Uterus (tissue), 4 donors: Measurements from ENCODE around the gene IFI16. TPM values are rescaled to one million over a fixed set of nuclear protein-coding genes. Genes with fewer than 3 reads are reported as not detected.

Experiments used
- DNase-seq, 2 donors: peaks; one replicate each; pipeline ENCODE4 v3.0.0-alpha.2; 2019 to 2020
- H3K27ac ChIP-seq, 2 donors: fragments of 200-600 bp; sonication (generic); 1 replicate in 1 of 2; 2 replicates in 1 of 2; pipeline ENCODE4 v1.5.1; 2016 to 2018
- H3K27me3 ChIP-seq, 2 donors: fragments of 200-600 bp; sonication (generic); one replicate each; pipeline ENCODE4 v1.5.1; 2018 to 2019; ENCODE audit warnings: control low read depth in 1 of 2
- H3K36me3 ChIP-seq, 2 donors: fragments of 200-600 bp; sonication (generic); one replicate each; pipeline ENCODE4 v1.5.1; 2019; ENCODE audit warnings: control low read depth in 1 of 2
- H3K4me1 ChIP-seq, 2 donors: fragments of 200-600 bp; sonication (generic); one replicate each; pipeline ENCODE4 v1.5.1; 2018 to 2019; ENCODE audit warnings: control low read depth in 1 of 2
- H3K4me3 ChIP-seq, 2 donors: fragments of 200-600 bp; sonication (generic); 1 replicate in 1 of 2; 2 replicates in 1 of 2; pipeline ENCODE4 v1.5.1; 2018 to 2019; ENCODE audit warnings: mild to moderate bottlenecking in 1 of 2
- H3K9me3 ChIP-seq, 2 donors: fragments of 200-600 bp; sonication (generic); one replicate each; pipeline ENCODE4 v1.5.1; 2019; ENCODE audit warnings: control low read depth in 1 of 2
- CTCF ChIP-seq, 4 experiments: fragments of 200-600 bp in 2 of 4; fragments of 450-650 bp in 2 of 4; sonication (generic) in 2 of 4; IDR thresholded peaks; one replicate each; pipeline ENCODE4 v1.5.1; 2016 to 2019; ENCODE audit warnings: antibody characterized with exemption in 4 of 4, mild to moderate bottlenecking in 2 of 4, moderate library complexity in 1 of 4
- POLR2A ChIP-seq, 2 donors: fragments of 450-650 bp; IDR thresholded peaks; one replicate each; pipeline ENCODE4 v1.6.1; 2016; ENCODE audit warnings: antibody characterized with exemption in 2 of 2, mild to moderate bottlenecking in 1 of 2, moderate library complexity in 1 of 2
- intact Hi-C: fragments of 100-400 bp; cut with DNase I; formaldehyde crosslinking; loops from one replicate; pipeline ENCODE4 v1.15.1; 2023; ENCODE audit warnings: low total_unique reads
- total RNA-seq, 4 donors: library from RNA; depleted of rRNA in 3 of 4; stranded (reverse); fragments of >200 nt in 3 of 4; gene quantifications; one replicate each; pipeline versions ENCODE4 v1.1.0 to v1.2.4, GENCODE V29; 2014 to 2023
- donor health status: DM: yes; HTN: yes; CAD: no.

IFI16 gene
- total RNA-seq, 4 donors from 2014 or later: 41.9 to 114 (median 59.8) TPM

GRCh38 chr1:159077120-159077961, 67.6 kb downstream of the IFI16 start:
- intact Hi-C loops: no loop called here
- H3K27me3 ChIP-seq: no peaks in the 10 kb centered on the region
- H3K9me3 ChIP-seq: no peaks in the 10 kb centered on the region
- H3K27ac ChIP-seq: no peak overlapping the region
- no peaks in the 10 kb centered on the region for H3K36me3 ChIP-seq
- no peak for DNase-seq
- H3K4me1 ChIP-seq: no peaks in the 10 kb centered on the region
- H3K4me3 ChIP-seq: no peak overlapping the region
- no peak for TF ChIP-seq CTCF (IDR thresholded peaks at IDR 0.05)
- no peak for TF ChIP-seq POLR2A (IDR thresholded peaks at IDR 0.05)

GRCh38 chr1:159079525-159079924, 69.8 kb downstream of the IFI16 start:
- no peaks in the 10 kb centered on the region for H3K4me1 ChIP-seq

GRCh38 chr1:159081626-159082025, 71.9 kb downstream of the IFI16 start:
- TF ChIP-seq POLR2A (IDR thresholded peaks at IDR 0.05): no peak
- no peak for TF ChIP-seq CTCF (IDR thresholded peaks at IDR 0.05)
- no peaks in the 10 kb centered on the region for H3K9me3 ChIP-seq
- H3K4me3 ChIP-seq: no peak overlapping the region
- H3K27ac ChIP-seq: no peak overlapping the region
- no peaks in the 10 kb centered on the region for H3K36me3 ChIP-seq
- no peaks in the 10 kb centered on the region for H3K4me1 ChIP-seq
- DNase-seq: no peak
- H3K27me3 ChIP-seq: no peaks in the 10 kb centered on the region
- intact Hi-C loops: no loop called here

More at GRCh38 chr1:159079525-159079924, 69.8 kb downstream of the IFI16 start:
- H3K27me3 ChIP-seq: no peaks in the 10 kb centered on the region
- H3K9me3 ChIP-seq: no peaks in the 10 kb centered on the region
- H3K27ac ChIP-seq: no peak overlapping the region
- no peak for DNase-seq
- H3K36me3 ChIP-seq: no peaks in the 10 kb centered on the region
- no peak overlapping the region for H3K4me3 ChIP-seq
- TF ChIP-seq POLR2A (IDR thresholded peaks at IDR 0.05) (no peak), CTCF (IDR thresholded peaks at IDR 0.05) (no peak)
- intact Hi-C loops: no loop called here

- H3K27ac ChIP-seq: no peak overlapping the region
- intact Hi-C loops: no loop called here
- no peaks in the 10 kb centered on the region for H3K27me3 ChIP-seq
- no peak overlapping the region for H3K4me3 ChIP-seq
- H3K36me3 ChIP-seq: no peaks in the 10 kb centered on the region
- no peak for DNase-seq
- TF ChIP-seq POLR2A (IDR thresholded peaks at IDR 0.05) (no peak), CTCF (IDR thresholded peaks at IDR 0.05) (no peak)
- H3K9me3 ChIP-seq: no peaks in the 10 kb centered on the region
- H3K4me1 ChIP-seq: no peaks in the 10 kb centered on the region
Observed at GRCh38 chr1:159083013-159083412, 73.3 kb downstream of the IFI16 start.

GRCh38 chr1:159084152-159084551, 74.4 kb downstream of the IFI16 start:
- H3K27me3 ChIP-seq: no peaks in the 10 kb centered on the region
- H3K36me3 ChIP-seq: no peaks in the 10 kb centered on the region
- H3K4me3 ChIP-seq: no peak overlapping the region
- H3K27ac ChIP-seq: no peak overlapping the region
- intact Hi-C loops: no loop called here
- no peaks in the 10 kb centered on the region for H3K9me3 ChIP-seq
- no peaks in the 10 kb centered on the region for H3K4me1 ChIP-seq
- no peak for DNase-seq
- no peak for TF ChIP-seq CTCF (IDR thresholded peaks at IDR 0.05)
- TF ChIP-seq POLR2A (IDR thresholded peaks at IDR 0.05): no peak
